Parathyroid adenoma (tissue), 2 donors: ENCODE measurements around the gene RPS6KA5.
"Not testable (repeated sequence)": the region's sequence is repeated elsewhere in the genome, so short reads cannot be mapped to it uniquely, and the experiment has no call there.

Source experiments
- H2AFZ ChIP-seq: fragments of 300-600 bp; sonication (generic); one replicate; pipeline ENCODE4 v1.7.0; 2017; ENCODE audit warnings: antibody characterized with exemption, mild to moderate bottlenecking
- H3K27ac ChIP-seq: fragments of 300-600 bp; sonication (generic); one replicate; pipeline ENCODE4 v1.7.0; 2017
- H3K27me3 ChIP-seq: fragments of 300-600 bp; sonication (generic); one replicate; pipeline ENCODE4 v1.7.0; 2017; ENCODE audit warnings: low read length; ENCODE audit not compliant: control insufficient read depth, insufficient read depth
- H3K36me3 ChIP-seq: fragments of 300-600 bp; sonication (generic); one replicate; pipeline ENCODE4 v1.7.0; 2017; ENCODE audit warnings: low read length; ENCODE audit not compliant: control insufficient read depth, insufficient read depth
- H3K4me1 ChIP-seq: fragments of 300-600 bp; sonication (generic); one replicate; pipeline ENCODE4 v1.7.0; 2017; ENCODE audit warnings: control low read depth
- H3K4me2 ChIP-seq: fragments of 300-600 bp; sonication (generic); one replicate; pipeline ENCODE4 v1.7.0; 2017; ENCODE audit warnings: low read length
- H3K4me3 ChIP-seq: fragments of 300-600 bp; sonication (generic); one replicate; pipeline ENCODE4 v1.7.0; 2017; ENCODE audit warnings: low read depth, low read length
- H3K79me2 ChIP-seq: fragments of 300-600 bp; sonication (generic); one replicate; pipeline ENCODE4 v1.7.0; 2017; ENCODE audit warnings: control low read depth
- H3K9ac ChIP-seq: fragments of 300-600 bp; sonication (generic); one replicate; pipeline ENCODE4 v1.7.0; 2017; ENCODE audit warnings: mild to moderate bottlenecking
- H3K9me3 ChIP-seq: fragments of 300-600 bp; sonication (generic); one replicate; pipeline ENCODE4 v1.7.0; 2017; ENCODE audit warnings: low read length; ENCODE audit not compliant: control insufficient read depth
- TF ChIP-seq, protein P1 (sequence below): fragments of 300-600 bp; sonication (generic); IDR thresholded peaks from one replicate; pipeline ENCODE4 v1.7.0; 2017; ENCODE audit warnings: antibody characterized with exemption, mild to moderate bottlenecking
- donor health status: primary hyperparathyroidism.

RPS6KA5 gene

DNA sequence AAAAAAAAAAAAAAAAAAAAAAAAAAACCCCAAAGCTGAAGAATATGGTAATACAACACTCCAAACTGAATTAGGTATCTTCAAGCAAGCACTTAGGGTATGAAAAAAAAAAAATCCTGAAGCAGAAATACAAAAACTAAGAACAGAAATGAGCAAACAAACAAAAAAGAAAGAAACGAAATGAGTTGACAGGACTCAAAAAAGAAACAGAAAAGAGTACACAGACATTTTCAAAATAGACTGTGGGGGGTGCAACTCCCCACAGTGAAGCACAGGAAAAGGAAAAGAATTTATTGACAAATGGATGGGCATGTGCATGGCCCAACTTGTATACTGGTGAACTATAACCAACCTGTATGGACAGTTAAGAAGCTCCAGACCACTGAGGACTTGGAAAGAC, 24.6 kb downstream of the RPS6KA5 start:
- Histone ChIP-seq H2AFZ (no peak overlapping the region), H3K4me3 (no peak overlapping the region), H3K4me1 (no peaks in the 10 kb centered on the region), H3K9me3 (no peaks in the 10 kb centered on the region), H3K27me3 (no peaks in the 10 kb centered on the region), H3K9ac (no peak overlapping the region), H3K36me3 (no peaks in the 10 kb centered on the region), H3K4me2 (no peak overlapping the region), H3K79me2 (no peaks in the 10 kb centered on the region), H3K27ac (no peak overlapping the region)
- TF ChIP-seq, protein P1, sequence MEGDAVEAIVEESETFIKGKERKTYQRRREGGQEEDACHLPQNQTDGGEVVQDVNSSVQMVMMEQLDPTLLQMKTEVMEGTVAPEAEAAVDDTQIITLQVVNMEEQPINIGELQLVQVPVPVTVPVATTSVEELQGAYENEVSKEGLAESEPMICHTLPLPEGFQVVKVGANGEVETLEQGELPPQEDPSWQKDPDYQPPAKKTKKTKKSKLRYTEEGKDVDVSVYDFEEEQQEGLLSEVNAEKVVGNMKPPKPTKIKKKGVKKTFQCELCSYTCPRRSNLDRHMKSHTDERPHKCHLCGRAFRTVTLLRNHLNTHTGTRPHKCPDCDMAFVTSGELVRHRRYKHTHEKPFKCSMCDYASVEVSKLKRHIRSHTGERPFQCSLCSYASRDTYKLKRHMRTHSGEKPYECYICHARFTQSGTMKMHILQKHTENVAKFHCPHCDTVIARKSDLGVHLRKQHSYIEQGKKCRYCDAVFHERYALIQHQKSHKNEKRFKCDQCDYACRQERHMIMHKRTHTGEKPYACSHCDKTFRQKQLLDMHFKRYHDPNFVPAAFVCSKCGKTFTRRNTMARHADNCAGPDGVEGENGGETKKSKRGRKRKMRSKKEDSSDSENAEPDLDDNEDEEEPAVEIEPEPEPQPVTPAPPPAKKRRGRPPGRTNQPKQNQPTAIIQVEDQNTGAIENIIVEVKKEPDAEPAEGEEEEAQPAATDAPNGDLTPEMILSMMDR = no peak

DNA sequence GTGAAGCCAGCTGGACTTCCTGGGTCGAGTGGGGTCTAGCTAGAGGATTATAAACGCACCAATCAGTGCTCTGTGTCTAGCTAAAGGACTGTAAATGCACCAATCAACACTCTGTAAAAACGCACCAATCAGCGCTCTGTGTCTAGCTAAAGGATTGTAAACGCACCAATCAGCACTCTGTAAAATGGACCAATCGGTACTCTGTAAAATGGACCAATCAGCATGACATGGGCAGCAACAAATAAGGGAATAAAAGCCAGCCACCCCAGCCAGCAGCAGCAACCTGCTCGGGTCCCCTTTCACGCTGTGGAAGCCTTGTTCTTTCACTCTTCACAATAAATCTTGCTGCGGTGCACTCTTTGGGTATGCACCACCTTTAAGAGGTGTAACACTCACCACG, 26.1 kb downstream of the RPS6KA5 start:
- H3K27me3 ChIP-seq, H3K4me2 ChIP-seq, H3K36me3 ChIP-seq, H3K9me3 ChIP-seq, H3K9ac ChIP-seq, H3K27ac ChIP-seq, H3K4me3 ChIP-seq, H3K4me1 ChIP-seq, H3K79me2 ChIP-seq, H2AFZ ChIP-seq: not testable (repeated sequence)

DNA sequence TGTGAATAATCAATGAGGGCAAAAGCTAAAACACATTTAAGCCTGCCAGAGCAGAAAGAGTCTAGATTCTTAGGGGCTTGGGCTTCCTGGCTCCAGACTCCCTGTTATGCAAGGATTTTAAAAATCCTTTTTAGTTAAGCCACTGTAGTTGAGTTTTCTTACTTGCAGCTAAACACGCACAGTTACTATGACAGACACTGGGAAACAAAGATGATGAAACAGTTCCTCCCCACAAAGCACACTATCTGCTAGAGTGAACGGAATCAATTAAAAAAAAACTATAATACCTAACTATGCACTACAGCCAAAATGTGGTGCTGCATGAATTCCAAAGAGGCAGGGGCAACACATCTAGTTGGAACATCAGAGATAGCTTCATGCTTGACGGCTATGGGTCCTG, 28.2 kb downstream of the RPS6KA5 start:
- Histone ChIP-seq H3K27ac (no peak overlapping the region), H3K27me3 (no peaks in the 10 kb centered on the region), H3K4me3 (no peak overlapping the region), H3K79me2 (no peaks in the 10 kb centered on the region), H2AFZ (no peak overlapping the region), H3K9me3 (no peaks in the 10 kb centered on the region), H3K4me2 (no peak overlapping the region), H3K36me3 (no peaks in the 10 kb centered on the region), H3K9ac (no peak overlapping the region), H3K4me1 (no peaks in the 10 kb centered on the region)
- TF ChIP-seq, protein P1 = no peak

DNA sequence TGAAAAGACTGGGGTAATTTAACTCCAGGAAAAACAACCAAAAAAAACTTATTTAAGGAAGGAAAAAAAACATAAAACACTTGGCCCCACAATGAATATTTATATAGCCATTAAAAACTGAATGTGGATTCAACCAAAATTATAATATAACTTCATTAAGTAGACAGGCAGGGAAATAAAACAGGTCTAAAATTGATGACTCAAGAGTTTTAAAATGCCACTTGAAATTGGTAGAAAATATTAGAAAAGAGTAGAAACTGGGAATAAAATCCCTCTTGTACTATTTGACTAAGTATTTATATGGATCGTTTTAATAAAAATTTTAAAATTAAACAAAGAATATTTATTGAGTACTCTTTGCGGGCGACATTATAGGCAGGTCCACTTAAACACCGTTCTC, 28.8 kb downstream of the RPS6KA5 start:
- TF ChIP-seq, protein P1 = no peak
- no peak overlapping the region for H3K9ac ChIP-seq
- H3K27ac ChIP-seq = no peak overlapping the region
- no peak overlapping the region for H3K4me2 ChIP-seq
- no peak overlapping the region for H3K4me3 ChIP-seq
- H3K79me2 ChIP-seq = no peaks in the 10 kb centered on the region
- no peak overlapping the region for H2AFZ ChIP-seq
- no peaks in the 10 kb centered on the region for H3K36me3 ChIP-seq
- H3K4me1 ChIP-seq = no peaks in the 10 kb centered on the region
- no peaks in the 10 kb centered on the region for H3K9me3 ChIP-seq
- no peaks in the 10 kb centered on the region for H3K27me3 ChIP-seq

DNA sequence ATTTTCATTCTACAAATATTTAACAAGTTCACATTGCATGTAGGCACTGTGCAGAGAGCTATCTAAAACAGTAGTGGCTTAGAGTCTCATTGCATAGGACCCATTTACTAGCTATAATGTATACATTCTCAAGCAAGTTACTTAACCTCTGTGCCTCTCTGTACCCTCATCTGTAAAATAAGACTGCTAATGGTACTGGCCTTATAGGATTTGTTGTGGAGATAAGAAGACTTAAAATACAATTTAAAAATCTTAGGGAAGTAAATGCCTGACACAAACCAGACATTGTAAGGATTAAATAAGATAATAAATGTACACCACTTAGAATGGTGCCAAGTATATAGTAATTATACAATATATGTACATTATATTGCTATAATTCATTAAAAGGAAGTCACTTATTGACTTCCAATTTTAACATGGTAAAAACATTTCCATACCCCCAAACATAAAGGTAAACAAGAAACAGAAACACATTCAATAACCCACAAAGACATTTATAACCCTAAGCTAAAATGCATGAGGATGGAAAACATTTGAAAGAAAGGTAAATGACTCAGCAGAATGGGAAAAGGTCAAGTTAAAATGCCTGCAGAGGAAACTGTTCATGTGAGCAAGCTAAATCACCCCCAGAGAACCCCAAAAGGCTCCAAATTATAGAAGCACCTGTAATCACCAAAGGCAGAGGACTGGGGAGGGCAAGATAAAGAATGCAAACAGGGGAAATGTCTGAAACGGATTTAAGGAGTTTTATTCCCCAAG, 30.8 kb downstream of the RPS6KA5 start:
- Histone ChIP-seq H3K36me3 (no peaks in the 10 kb centered on the region), H3K9me3 (no peaks in the 10 kb centered on the region), H3K9ac (no peak overlapping the region), H3K4me2 (no peak overlapping the region), H3K27ac (no peak overlapping the region), H2AFZ (no peak overlapping the region), H3K4me1 (no peaks in the 10 kb centered on the region), H3K79me2 (no peaks in the 10 kb centered on the region), H3K4me3 (no peak overlapping the region), H3K27me3 (no peaks in the 10 kb centered on the region)
- TF ChIP-seq, protein P1 = no peak
